HepG2 (cell line): ENCODE measurements around the gene COQ10B. TPM values are rescaled to one million over a fixed set of nuclear protein-coding genes. Genes with fewer than 3 reads are reported as not detected.

Source experiments
- ARHGAP35 ChIP-seq: sonication (generic); formaldehyde crosslinking; IDR thresholded peaks from 2 replicates; pipeline ENCODE4 v1.9.0; 2022; ENCODE audit warnings: mild to moderate bottlenecking, inconsistent platforms, moderate library complexity, missing genetic modification reagents, borderline replicate concordance
- ATAD3A ChIP-seq: sonication (generic); formaldehyde crosslinking; IDR thresholded peaks from 2 replicates; pipeline ENCODE4 v1.4.0; 2020; ENCODE audit warnings: missing genetic modification reagents
- HNRNPK ChIP-seq: fragments of 200-400 bp; formaldehyde crosslinking; IDR thresholded peaks from 2 replicates; pipeline ENCODE4 v1.6.1; 2018; ENCODE audit warnings: low read length, low read depth, moderate library complexity, mild to moderate bottlenecking; ENCODE audit not compliant: poor library complexity, severe bottlenecking
- NRL ChIP-seq: sonication (generic); formaldehyde crosslinking; IDR thresholded peaks from 2 replicates; pipeline ENCODE4 v1.5.0; 2020; ENCODE audit warnings: missing genetic modification reagents, mild to moderate bottlenecking, moderate library complexity, borderline replicate concordance
- PRMT3 ChIP-seq: sonication (generic); formaldehyde crosslinking; IDR thresholded peaks from 2 replicates; pipeline ENCODE4 v1.8.1; 2022; ENCODE audit warnings: low read depth, mild to moderate bottlenecking, moderate library complexity, missing genetic modification reagents, borderline replicate concordance
- SIN3A ChIP-seq: IDR thresholded peaks from 2 replicates; pipeline ENCODE4 v1.6.1; 2011; ENCODE audit warnings: low read depth, mild to moderate bottlenecking, control low read depth, low read length, borderline replicate concordance
- SRF ChIP-seq: IDR thresholded peaks from 2 replicates; pipeline ENCODE4 v1.6.1; 2011; ENCODE audit warnings: mild to moderate bottlenecking, low read depth, low read length, moderate library complexity
- TMF1 ChIP-seq: sonication (generic); formaldehyde crosslinking; IDR thresholded peaks from 2 replicates; pipeline ENCODE4 v1.8.1; 2022; ENCODE audit warnings: low read depth, missing genetic modification reagents
- TOPORS ChIP-seq: sonication (generic); formaldehyde crosslinking; IDR thresholded peaks from 2 replicates; pipeline ENCODE4 v1.8.0; 2023; ENCODE audit warnings: mild to moderate bottlenecking, missing genetic modification reagents
- ZNF3 ChIP-seq: IDR thresholded peaks from 2 replicates; pipeline ENCODE4 v1.7.0; 2017; ENCODE audit warnings: inconsistent platforms
- ZNF326 ChIP-seq: sonication (generic); formaldehyde crosslinking; IDR thresholded peaks from 2 replicates; pipeline ENCODE4 v1.4.0; 2020; ENCODE audit warnings: missing genetic modification reagents, borderline replicate concordance
- ZNF501 ChIP-seq: sonication (generic); formaldehyde crosslinking; IDR thresholded peaks from 2 replicates; pipeline ENCODE4 v1.5.1; 2020; ENCODE audit warnings: mild to moderate bottlenecking, moderate library complexity, missing genetic modification reagents
- ZNF772 ChIP-seq: sonication (generic); formaldehyde crosslinking; IDR thresholded peaks from 2 replicates; pipeline ENCODE4 v1.5.0; 2020; ENCODE audit warnings: mild to moderate bottlenecking, missing genetic modification reagents
- ZSCAN21 ChIP-seq: sonication (generic); formaldehyde crosslinking; IDR thresholded peaks from 2 replicates; pipeline ENCODE4 v1.8.0; 2022; ENCODE audit warnings: mild to moderate bottlenecking, missing genetic modification reagents, moderate library complexity, borderline replicate concordance
- polyA plus RNA-seq, 8 experiments: library from polyadenylated mRNA; depleted of rRNA in 3 of 8; stranded (reverse) in 7 of 8; unstranded in 1 of 8; fragments of >200 nt; fragmentation: Illumina TruSeq in 4 of 8; extraction: Trizol in 4 of 8; gene quantifications; 2 replicates each; pipeline versions ENCODE4 v1.2.1 to v1.2.3, GENCODE V29; 2011 to 2016; ENCODE audit warnings: low read depth in 4 of 8, missing spikeins in 1 of 8, mixed read lengths in 1 of 8; ENCODE audit not compliant: insufficient read depth in 1 of 8
- total RNA-seq, 5 experiments: library from RNA; depleted of rRNA; stranded (reverse); fragments of >200 nt; fragmentation: Illumina TruSeq; extraction: Trizol; gene quantifications; 2 replicates each; pipeline ENCODE4 v1.2.3, GENCODE V29; 2016; ENCODE audit warnings: low read depth in 1 of 5
- TF ChIP-seq, protein P1 (sequence below): sonication (generic); formaldehyde crosslinking; IDR thresholded peaks from 2 replicates; pipeline ENCODE4 v1.4.0; 2020; ENCODE audit warnings: missing genetic modification reagents
- TF ChIP-seq, protein P2 (sequence below): sonication (generic); formaldehyde crosslinking; IDR thresholded peaks from 2 replicates; pipeline ENCODE4 v1.4.0; 2020; ENCODE audit warnings: missing genetic modification reagents, borderline replicate concordance
- TF ChIP-seq, protein P3 (sequence below): sonication (generic); formaldehyde crosslinking; IDR thresholded peaks from 2 replicates; pipeline ENCODE4 v1.4.0; 2020; ENCODE audit warnings: mild to moderate bottlenecking, missing genetic modification reagents, borderline replicate concordance

COQ10B gene
- total and polyA plus RNA-seq, 2 of the 13 experiments (the other 11 are each of a cell fraction or from before 2014, with no cell fraction given): 4.6 to 34.9 TPM

DNA sequence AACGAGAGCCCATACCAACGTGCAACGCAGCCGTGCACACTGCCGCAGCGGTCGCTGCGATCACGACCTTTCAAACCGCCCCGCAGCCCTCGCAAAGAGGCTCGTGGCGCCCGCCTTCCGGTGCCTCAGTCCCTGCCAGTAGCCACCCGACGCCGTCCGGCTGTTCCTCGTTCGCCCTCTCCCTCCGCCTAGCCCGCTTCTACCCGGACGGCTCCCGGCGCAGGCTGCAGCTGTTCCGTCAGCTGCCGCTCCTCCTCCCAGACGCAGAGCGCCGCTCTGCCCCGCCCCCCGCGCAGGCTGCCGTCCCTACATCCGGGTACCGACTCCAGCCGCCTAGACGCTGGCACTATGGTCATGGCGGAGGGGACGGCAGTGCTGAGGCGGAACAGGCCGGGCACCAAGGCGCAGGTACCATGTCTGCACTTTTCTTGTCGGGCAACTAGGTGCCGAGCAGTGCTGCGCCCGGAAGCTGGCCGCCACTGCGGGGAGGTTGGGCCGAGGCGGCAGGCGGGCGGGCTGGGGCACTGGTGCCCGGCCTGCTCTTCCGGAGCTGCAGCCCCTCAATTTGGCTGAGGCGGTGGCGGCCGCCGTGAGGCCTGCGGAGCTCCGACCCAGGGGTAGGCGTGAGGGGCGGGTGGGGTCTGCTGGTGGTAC lies 62.5 kb downstream of the COQ10B start, which contains the start of gene MOB4 (continued):
- TF ChIP-seq, protein P1, sequence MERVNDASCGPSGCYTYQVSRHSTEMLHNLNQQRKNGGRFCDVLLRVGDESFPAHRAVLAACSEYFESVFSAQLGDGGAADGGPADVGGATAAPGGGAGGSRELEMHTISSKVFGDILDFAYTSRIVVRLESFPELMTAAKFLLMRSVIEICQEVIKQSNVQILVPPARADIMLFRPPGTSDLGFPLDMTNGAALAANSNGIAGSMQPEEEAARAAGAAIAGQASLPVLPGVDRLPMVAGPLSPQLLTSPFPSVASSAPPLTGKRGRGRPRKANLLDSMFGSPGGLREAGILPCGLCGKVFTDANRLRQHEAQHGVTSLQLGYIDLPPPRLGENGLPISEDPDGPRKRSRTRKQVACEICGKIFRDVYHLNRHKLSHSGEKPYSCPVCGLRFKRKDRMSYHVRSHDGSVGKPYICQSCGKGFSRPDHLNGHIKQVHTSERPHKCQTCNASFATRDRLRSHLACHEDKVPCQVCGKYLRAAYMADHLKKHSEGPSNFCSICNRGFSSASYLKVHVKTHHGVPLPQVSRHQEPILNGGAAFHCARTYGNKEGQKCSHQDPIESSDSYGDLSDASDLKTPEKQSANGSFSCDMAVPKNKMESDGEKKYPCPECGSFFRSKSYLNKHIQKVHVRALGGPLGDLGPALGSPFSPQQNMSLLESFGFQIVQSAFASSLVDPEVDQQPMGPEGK (CRISPR knock-in tag): peak; percentile 84
- TF ChIP-seq TOPORS: peak; percentile 100
- TF ChIP-seq, protein P2, sequence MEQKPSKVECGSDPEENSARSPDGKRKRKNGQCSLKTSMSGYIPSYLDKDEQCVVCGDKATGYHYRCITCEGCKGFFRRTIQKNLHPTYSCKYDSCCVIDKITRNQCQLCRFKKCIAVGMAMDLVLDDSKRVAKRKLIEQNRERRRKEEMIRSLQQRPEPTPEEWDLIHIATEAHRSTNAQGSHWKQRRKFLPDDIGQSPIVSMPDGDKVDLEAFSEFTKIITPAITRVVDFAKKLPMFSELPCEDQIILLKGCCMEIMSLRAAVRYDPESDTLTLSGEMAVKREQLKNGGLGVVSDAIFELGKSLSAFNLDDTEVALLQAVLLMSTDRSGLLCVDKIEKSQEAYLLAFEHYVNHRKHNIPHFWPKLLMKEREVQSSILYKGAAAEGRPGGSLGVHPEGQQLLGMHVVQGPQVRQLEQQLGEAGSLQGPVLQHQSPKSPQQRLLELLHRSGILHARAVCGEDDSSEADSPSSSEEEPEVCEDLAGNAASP (CRISPR knock-in tag): peak; percentile 89
- no peak for TF ChIP-seq ZNF326
- peak; percentile 56; the same call in 1 of the 2 replicates for TF ChIP-seq SRF
- peak; percentile 96; the same call in 1 of the 2 replicates for TF ChIP-seq TMF1 (CRISPR knock-in tag)
- TF ChIP-seq ZNF3 (CRISPR knock-in tag): 0 out of 2 replicates have a peak, but pooled peaks have one; percentile 13
- TF ChIP-seq PRMT3 (CRISPR knock-in tag): peak; percentile 91
- TF ChIP-seq, protein P3, sequence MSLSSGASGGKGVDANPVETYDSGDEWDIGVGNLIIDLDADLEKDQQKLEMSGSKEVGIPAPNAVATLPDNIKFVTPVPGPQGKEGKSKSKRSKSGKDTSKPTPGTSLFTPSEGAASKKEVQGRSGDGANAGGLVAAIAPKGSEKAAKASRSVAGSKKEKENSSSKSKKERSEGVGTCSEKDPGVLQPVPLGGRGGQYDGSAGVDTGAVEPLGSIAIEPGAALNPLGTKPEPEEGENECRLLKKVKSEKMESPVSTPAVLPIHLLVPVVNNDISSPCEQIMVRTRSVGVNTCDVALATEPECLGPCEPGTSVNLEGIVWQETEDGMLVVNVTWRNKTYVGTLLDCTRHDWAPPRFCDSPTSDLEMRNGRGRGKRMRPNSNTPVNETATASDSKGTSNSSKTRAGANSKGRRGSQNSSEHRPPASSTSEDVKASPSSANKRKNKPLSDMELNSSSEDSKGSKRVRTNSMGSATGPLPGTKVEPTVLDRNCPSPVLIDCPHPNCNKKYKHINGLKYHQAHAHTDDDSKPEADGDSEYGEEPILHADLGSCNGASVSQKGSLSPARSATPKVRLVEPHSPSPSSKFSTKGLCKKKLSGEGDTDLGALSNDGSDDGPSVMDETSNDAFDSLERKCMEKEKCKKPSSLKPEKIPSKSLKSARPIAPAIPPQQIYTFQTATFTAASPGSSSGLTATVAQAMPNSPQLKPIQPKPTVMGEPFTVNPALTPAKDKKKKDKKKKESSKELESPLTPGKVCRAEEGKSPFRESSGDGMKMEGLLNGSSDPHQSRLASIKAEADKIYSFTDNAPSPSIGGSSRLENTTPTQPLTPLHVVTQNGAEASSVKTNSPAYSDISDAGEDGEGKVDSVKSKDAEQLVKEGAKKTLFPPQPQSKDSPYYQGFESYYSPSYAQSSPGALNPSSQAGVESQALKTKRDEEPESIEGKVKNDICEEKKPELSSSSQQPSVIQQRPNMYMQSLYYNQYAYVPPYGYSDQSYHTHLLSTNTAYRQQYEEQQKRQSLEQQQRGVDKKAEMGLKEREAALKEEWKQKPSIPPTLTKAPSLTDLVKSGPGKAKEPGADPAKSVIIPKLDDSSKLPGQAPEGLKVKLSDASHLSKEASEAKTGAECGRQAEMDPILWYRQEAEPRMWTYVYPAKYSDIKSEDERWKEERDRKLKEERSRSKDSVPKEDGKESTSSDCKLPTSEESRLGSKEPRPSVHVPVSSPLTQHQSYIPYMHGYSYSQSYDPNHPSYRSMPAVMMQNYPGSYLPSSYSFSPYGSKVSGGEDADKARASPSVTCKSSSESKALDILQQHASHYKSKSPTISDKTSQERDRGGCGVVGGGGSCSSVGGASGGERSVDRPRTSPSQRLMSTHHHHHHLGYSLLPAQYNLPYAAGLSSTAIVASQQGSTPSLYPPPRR (CRISPR knock-in tag): peak; percentile 93
- peak; percentile 94 for TF ChIP-seq SIN3A
- peak; percentile 98 for TF ChIP-seq ARHGAP35 (CRISPR knock-in tag)
- TF ChIP-seq NRL (CRISPR knock-in tag): peak; percentile 96
- TF ChIP-seq ZNF501 (CRISPR knock-in tag): peak; percentile 100
- peak; percentile 100 for TF ChIP-seq ZNF772 (CRISPR knock-in tag)
- TF ChIP-seq ZSCAN21 (CRISPR knock-in tag): peak; percentile 99
- TF ChIP-seq ATAD3A: no peak
- peak; percentile 97 for TF ChIP-seq HNRNPK
